HEK293 (cell line): ENCODE results near the gene NDUFB10.

Experiments
- SETDB1 ChIP-seq: IDR thresholded peaks from one replicate; pipeline ENCODE4 v1.6.1; 2017; ENCODE audit warnings: mild to moderate bottlenecking, low read length, moderate library complexity, mixed read lengths; ENCODE audit not compliant: insufficient read length
- ZNF114 ChIP-seq: fragments of 450-650 bp; formaldehyde crosslinking; IDR thresholded peaks from 2 replicates; pipeline ENCODE4 v1.5.0; 2017; ENCODE audit warnings: missing biosample characterization, missing genetic modification characterization

DNA sequence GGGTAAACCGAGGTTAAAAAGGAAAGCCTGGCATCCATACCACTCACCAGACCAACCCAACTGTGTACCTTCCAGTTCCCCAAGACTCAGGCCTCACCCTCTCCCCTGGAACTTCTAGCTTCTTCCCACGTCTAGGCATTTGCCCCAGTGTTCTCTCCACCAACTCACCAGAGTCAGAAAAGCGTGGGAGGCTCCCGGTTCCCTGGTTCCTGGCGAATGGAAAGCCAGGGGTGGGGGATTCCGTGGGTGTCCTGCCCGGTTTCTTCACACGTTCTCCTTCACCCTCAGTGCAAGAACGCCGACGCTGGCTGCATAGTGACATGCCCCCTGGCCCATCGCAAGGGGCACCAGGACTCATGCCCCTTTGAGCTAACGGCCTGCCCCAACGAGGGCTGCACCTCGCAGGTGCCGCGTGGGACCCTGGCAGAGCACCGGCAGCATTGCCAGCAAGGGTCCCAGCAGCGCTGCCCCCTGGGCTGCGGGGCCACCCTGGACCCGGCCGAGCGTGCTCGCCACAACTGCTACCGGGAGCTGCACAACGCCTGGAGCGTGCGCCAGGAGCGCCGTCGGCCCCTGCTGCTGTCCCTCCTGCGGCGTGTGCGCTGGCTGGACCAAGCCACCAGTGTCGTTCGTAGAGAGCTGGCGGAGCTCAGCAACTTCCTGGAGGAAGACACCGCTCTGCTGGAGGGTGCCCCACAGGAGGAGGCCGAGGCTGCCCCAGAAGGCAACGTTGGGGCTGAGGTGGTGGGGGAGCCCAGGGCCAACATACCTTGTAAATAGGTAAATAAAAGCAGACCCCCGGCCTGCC is 9.0 kb downstream of the NDUFB10 start:
- TF ChIP-seq SETDB1 (no peak), ZNF114 (tag by site-specific recombination) (no peak)
